Liver (tissue), 9 donors: ENCODE data around the gene MID1. TPM values are rescaled to one million over a fixed set of nuclear protein-coding genes. Genes with fewer than 3 reads are reported as not detected.

Experiments used
- DNase-seq: peaks from one replicate; pipeline ENCODE4 v3.0.0-alpha.2; 2017; ENCODE audit warnings: low spot score
- H3K27ac ChIP-seq, 2 donors: one replicate each; pipeline ENCODE4 v1.7.0; 2013; ENCODE audit warnings: inconsistent platforms in 2 of 2, low read length in 2 of 2, control low read depth in 1 of 2, low read depth in 1 of 2, mild to moderate bottlenecking in 1 of 2
- H3K27me3 ChIP-seq, 4 donors: one replicate each; pipeline versions ENCODE4 v1.6.1 to v1.7.0; 2013; ENCODE audit warnings: low read length in 3 of 4, inconsistent platforms in 1 of 4, mild to moderate bottlenecking in 1 of 4, moderate library complexity in 1 of 4; ENCODE audit not compliant: control insufficient read depth in 4 of 4, insufficient read depth in 4 of 4
- H3K36me3 ChIP-seq, 4 donors: one replicate each; pipeline versions ENCODE4 v1.6.1 to v1.7.0; 2013; ENCODE audit warnings: low read length in 3 of 4, mild to moderate bottlenecking in 3 of 4, low read depth in 1 of 4, moderate library complexity in 1 of 4; ENCODE audit not compliant: control insufficient read depth in 4 of 4, insufficient read depth in 3 of 4
- H3K4me1 ChIP-seq, 4 donors: one replicate each; pipeline versions ENCODE4 v1.6.1 to v1.7.0; 2013; ENCODE audit warnings: low read length in 3 of 4, mild to moderate bottlenecking in 3 of 4, moderate library complexity in 1 of 4; ENCODE audit not compliant: control insufficient read depth in 4 of 4, insufficient read depth in 4 of 4
- H3K4me3 ChIP-seq, 3 donors: one replicate each; pipeline versions ENCODE4 v1.6.1 to v1.7.0; 2013; ENCODE audit warnings: low read length in 3 of 3, control low read depth in 1 of 3, low read depth in 1 of 3, mild to moderate bottlenecking in 1 of 3
- H3K9ac ChIP-seq, 2 donors: one replicate each; pipeline ENCODE4 v1.7.0; 2013; ENCODE audit warnings: low read length in 2 of 2, mild to moderate bottlenecking in 2 of 2, moderate library complexity in 2 of 2, control low read depth in 1 of 2, low read depth in 1 of 2
- H3K9me3 ChIP-seq, 4 donors: one replicate each; pipeline versions ENCODE4 v1.6.1 to v1.7.0; 2013; ENCODE audit warnings: low read length in 3 of 4; ENCODE audit not compliant: control insufficient read depth in 4 of 4
- ATF3 ChIP-seq: IDR thresholded peaks from 2 replicates; pipeline ENCODE4 v1.6.1; 2016; ENCODE audit warnings: antibody characterized with exemption
- CTCF ChIP-seq: fragments of 150-350 bp; IDR thresholded peaks from 2 replicates; pipeline ENCODE4 v1.5.1; 2017; ENCODE audit warnings: improper control_type of control experiment, low read depth, low read length; ENCODE audit not compliant: missing input control
- EGR1 ChIP-seq, 2 donors: IDR thresholded peaks; 2 replicates each; pipeline ENCODE4 v1.6.1; 2016 to 2018; ENCODE audit warnings: antibody characterized with exemption in 2 of 2, low read depth in 2 of 2
- FOXA2 ChIP-seq: IDR thresholded peaks from 2 replicates; pipeline ENCODE4 v1.6.1; 2016; ENCODE audit warnings: antibody characterized with exemption
- GABPA ChIP-seq, 2 donors: IDR thresholded peaks in 1 of 2; conservative IDR thresholded peaks in 1 of 2; 2 replicates each; pipeline ENCODE4 v1.6.1; 2016; ENCODE audit warnings: antibody characterized with exemption in 2 of 2, mild to moderate bottlenecking in 1 of 2, moderate library complexity in 1 of 2
- HNF4A ChIP-seq, 2 donors: conservative IDR thresholded peaks; 2 replicates each; pipeline ENCODE4 v1.6.1; 2016; ENCODE audit warnings: antibody characterized with exemption in 2 of 2, mild to moderate bottlenecking in 2 of 2
- HNF4G ChIP-seq: IDR thresholded peaks from 2 replicates; pipeline ENCODE4 v1.6.1; 2016; ENCODE audit warnings: antibody characterized with exemption
- NR2F2 ChIP-seq: IDR thresholded peaks from 2 replicates; pipeline ENCODE4 v1.6.1; 2016; ENCODE audit warnings: antibody characterized with exemption
- RAD21 ChIP-seq, 2 donors: IDR thresholded peaks; 2 replicates each; pipeline ENCODE4 v1.6.1; 2016; ENCODE audit warnings: antibody characterized with exemption in 2 of 2, mild to moderate bottlenecking in 2 of 2
- REST ChIP-seq: IDR thresholded peaks from 2 replicates; pipeline ENCODE4 v1.6.1; 2016; ENCODE audit warnings: antibody characterized with exemption, mild to moderate bottlenecking
- RXRA ChIP-seq, 2 donors: IDR thresholded peaks; 2 replicates each; pipeline ENCODE4 v1.6.1; 2017 to 2018; ENCODE audit warnings: antibody characterized with exemption in 2 of 2, mild to moderate bottlenecking in 1 of 2
- SP1 ChIP-seq: IDR thresholded peaks from 2 replicates; pipeline ENCODE4 v1.6.1; 2018; ENCODE audit warnings: antibody characterized with exemption, mild to moderate bottlenecking
- TAF1 ChIP-seq: conservative IDR thresholded peaks from 2 replicates; pipeline ENCODE4 v1.6.1; 2016; ENCODE audit warnings: antibody characterized with exemption, mild to moderate bottlenecking
- YY1 ChIP-seq: IDR thresholded peaks from 2 replicates; pipeline ENCODE4 v1.6.1; 2016; ENCODE audit warnings: antibody characterized with exemption, mild to moderate bottlenecking
- ZBTB33 ChIP-seq: IDR thresholded peaks from 2 replicates; pipeline ENCODE4 v1.6.1; 2016; ENCODE audit warnings: antibody characterized with exemption
- WGBS: extraction: QIAGEN DNeasy Blood & Tissue Kit; methylation state at CpG from one replicate; pipeline ENCODE4 v1.1.7; 2013; 5-methylcytosine and 5-hydroxymethylcytosine counted together
- polyA plus RNA-seq, 2 donors: library from polyadenylated mRNA; stranded (reverse) in 1 of 2; unstranded in 1 of 2; fragments of 200-250 nt in 1 of 2; fragments of >200 nt in 1 of 2; fragmentation: Nextera tagmentation in 1 of 2; extraction: Ambion mirVana in 1 of 2; gene quantifications; one replicate each; pipeline versions ENCODE4 v1.2.1 to v1.2.3, GENCODE V29; 2013 to 2015
- total RNA-seq, 2 donors: library from RNA; depleted of rRNA; stranded (reverse); fragments of >200 nt; gene quantifications; one replicate each; pipeline ENCODE4 v1.2.3, GENCODE V29; 2014
- donor health status: healthy.
- donor health status: healthy.
- donor health status: healthy.
- donor health status: healthy.
- donor health status: healthy.

MID1 gene
- total and polyA plus RNA-seq, 4 donors: 1.8 to 7.9 (median 4.2) TPM

GRCh38 chrX:10549280-10549679 lies 71.1 kb downstream of the MID1 start (continued):
- no peak for TF ChIP-seq ZBTB33
- TF ChIP-seq RAD21 (IDR thresholded peaks at IDR 0.05): no peak
- TF ChIP-seq YY1: no peak
- TF ChIP-seq CTCF: no peak
- TF ChIP-seq GABPA (IDR thresholded peaks at IDR 0.05 in 1 of 2, conservative IDR thresholded peaks at IDR 0.05 in 1 of 2): no peak
- no peak for TF ChIP-seq HNF4G
- TF ChIP-seq EGR1 (IDR thresholded peaks at IDR 0.05; ENCODE audit: low read depth in 2 of 2): no peak

GRCh38 chrX:10548688-10549087 lies 71.7 kb downstream of the MID1 start:
- H3K4me3 ChIP-seq: no peak overlapping the region
- DNase-seq: no peak
- no peak overlapping the region for H3K9ac ChIP-seq
- WGBS: 91% methylated on average over 2 of the region's 2 CpGs
- no peaks in the 10 kb centered on the region for H3K36me3 ChIP-seq
- TF ChIP-seq CTCF (no peak), REST (no peak), HNF4A (conservative IDR thresholded peaks at IDR 0.05) (no peak), RXRA (IDR thresholded peaks at IDR 0.05) (no peak), SP1 (no peak), RAD21 (IDR thresholded peaks at IDR 0.05) (no peak), FOXA2 (no peak), ATF3 (no peak), NR2F2 (no peak), YY1 (no peak), HNF4G (no peak), ZBTB33 (no peak), EGR1 (IDR thresholded peaks at IDR 0.05; ENCODE audit: low read depth in 2 of 2) (no peak), GABPA (IDR thresholded peaks at IDR 0.05 in 1 of 2, conservative IDR thresholded peaks at IDR 0.05 in 1 of 2) (no peak), TAF1 (no peak)
- peaks cover 0 to 2% (median 0%) of the 10 kb centered on the region in 4 donors for H3K4me1 ChIP-seq
- H3K9me3 ChIP-seq: no peaks in the 10 kb centered on the region
- no peak overlapping the region for H3K27ac ChIP-seq
- H3K27me3 ChIP-seq: no peaks in the 10 kb centered on the region
